Neural progenitor cell (in vitro differentiated cells): ENCODE data around the gene STAMBPL1.

ENCODE experiments used
- CTCF ChIP-seq: fragments of 200-600 bp; sonication (generic); IDR thresholded peaks from 2 replicates; pipeline ENCODE4 v1.5.1; 2017; ENCODE audit warnings: antibody characterized with exemption, mild to moderate bottlenecking
- EZH2 ChIP-seq: fragments of 200-600 bp; sonication (generic); IDR thresholded peaks from 2 replicates; pipeline ENCODE4 v1.6.1; 2017; ENCODE audit warnings: antibody characterized with exemption, mild to moderate bottlenecking, moderate library complexity
- EZH2phosphoT487 ChIP-seq: fragments of 200-600 bp; sonication (generic); IDR thresholded peaks from 2 replicates; pipeline ENCODE4 v1.6.1; 2017; ENCODE audit warnings: antibody characterized with exemption

- TF ChIP-seq CTCF (no peak), EZH2 (no peak), EZH2phosphoT487 (no peak)
Observed at GRCh38 chr10:88958721-88959120, 78.7 kb downstream of the STAMBPL1 start.
